MCF 10A (cell line): Measurements from ENCODE around the gene FGF8. TPM values are rescaled to one million over a fixed set of nuclear protein-coding genes. Genes with fewer than 3 reads are reported as not detected.

Source experiments
- BruUV-seq: library from RNA; stranded (reverse); fragments of 400-500 nt; replicated peaks from 2 replicates; lab custom pipeline; 2021; lab: Mats Ljungman, UMichigan
- CTCF ChIA-PET: fragments of 300-600 bp; sonication (Branson Sonifier 250); formaldehyde crosslinking; extraction: SDS; loops from one replicate; lab custom pipeline; 2021; ENCODE audit warnings: antibody characterized with exemption, inconsistent platforms; lab: Yijun Ruan, JAX
- POLR2A ChIA-PET: fragments of 300-600, 350-650 bp; sonication (Branson Sonifier 250); formaldehyde crosslinking; extraction: SDS; loops from one replicate; lab custom pipeline; 2020; ENCODE audit warnings: antibody characterized with exemption, inconsistent platforms; lab: Yijun Ruan, JAX
- DNase-seq: peaks from one replicate; pipeline ENCODE4 v3.0.0-alpha.2; 2018; ENCODE audit not compliant: unreplicated experiment
- H3K27ac Mint-ChIP-seq: one replicate; pipeline ENCODE4 v1.8.0; 2022; ENCODE audit warnings: mild to moderate bottlenecking, low read depth, mixed read lengths; ENCODE audit not compliant: unreplicated experiment
- H3K27me3 Mint-ChIP-seq: one replicate; pipeline ENCODE4 v1.8.0; 2022; ENCODE audit warnings: mixed read lengths; ENCODE audit not compliant: insufficient read depth, unreplicated experiment
- H3K36me3 Mint-ChIP-seq: one replicate; pipeline ENCODE4 v1.8.0; 2022; ENCODE audit warnings: mild to moderate bottlenecking, moderate library complexity, mixed read lengths; ENCODE audit not compliant: insufficient read depth, unreplicated experiment
- H3K4me1 Mint-ChIP-seq: one replicate; pipeline ENCODE4 v1.8.0; 2022; ENCODE audit warnings: mixed read lengths; ENCODE audit not compliant: insufficient read depth, unreplicated experiment
- H3K4me3 Mint-ChIP-seq: one replicate; pipeline ENCODE4 v1.8.0; 2022; ENCODE audit warnings: mild to moderate bottlenecking, moderate library complexity, mixed read lengths; ENCODE audit not compliant: unreplicated experiment
- H3K9me3 Mint-ChIP-seq: one replicate; pipeline ENCODE4 v1.8.0; 2022; ENCODE audit warnings: mixed read lengths; ENCODE audit not compliant: unreplicated experiment
- intact Hi-C: fragments of 100-400 bp; cut with micrococcal nuclease; formaldehyde crosslinking; loops from 2 replicates; pipeline ENCODE4 v1.14.1; 2022
- total RNA-seq: library from RNA; stranded (reverse); gene quantifications from 2 replicates; pipeline ENCODE4 v1.2.3, GENCODE V29; 2022
- TF ChIP-seq, protein P1 (sequence below): fragments of 200-600 bp; IDR thresholded peaks from one replicate; pipeline ENCODE4 v1.8.0; 2022; ENCODE audit warnings: antibody characterized with exemption, mild to moderate bottlenecking; ENCODE audit not compliant: unreplicated experiment

FGF8 gene
- total RNA-seq, 1 experiment from 2014 or later, result not detected

DNA sequence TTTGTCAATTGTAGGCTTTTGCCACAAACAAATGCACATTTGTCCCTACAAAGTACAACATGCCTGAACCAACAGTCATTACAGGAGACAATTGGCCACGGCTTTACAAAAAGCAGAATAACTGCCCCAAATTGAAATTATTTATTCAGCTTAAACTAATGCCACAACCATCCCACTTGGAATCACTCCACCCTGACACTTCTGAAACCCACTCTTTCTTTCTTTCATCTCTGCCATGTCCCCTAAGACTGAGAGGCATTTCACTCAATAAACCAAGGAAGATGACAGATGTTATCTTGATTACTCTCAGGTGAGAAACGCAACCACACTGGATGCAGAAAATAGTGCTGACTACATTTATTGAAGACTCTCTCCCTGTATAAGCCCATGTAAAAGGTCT, 9.9 kb upstream of the FGF8 start:
- ChIA-PET POLR2A (interaction anchor here (6.2 kb wide), 1 partner anchor 11 kb away, joined by 58 read pairs; no protein-coding TSS in a partner anchor), CTCF (interaction anchor here (1.0 kb wide), 1 partner anchor 20 kb away, joined by 3 read pairs; no protein-coding TSS in a partner anchor)
- H3K27me3 Mint-ChIP-seq, result no peaks in the 10 kb centered on the region
- no peak overlapping the region for H3K4me3 Mint-ChIP-seq
- H3K27ac Mint-ChIP-seq, result no peak overlapping the region
- peaks cover 25% of the 10 kb centered on the region for H3K4me1 Mint-ChIP-seq
- intact Hi-C loops, result no loop called here
- peaks cover 82% of the 10 kb centered on the region for H3K36me3 Mint-ChIP-seq
- TF ChIP-seq, protein P1, sequence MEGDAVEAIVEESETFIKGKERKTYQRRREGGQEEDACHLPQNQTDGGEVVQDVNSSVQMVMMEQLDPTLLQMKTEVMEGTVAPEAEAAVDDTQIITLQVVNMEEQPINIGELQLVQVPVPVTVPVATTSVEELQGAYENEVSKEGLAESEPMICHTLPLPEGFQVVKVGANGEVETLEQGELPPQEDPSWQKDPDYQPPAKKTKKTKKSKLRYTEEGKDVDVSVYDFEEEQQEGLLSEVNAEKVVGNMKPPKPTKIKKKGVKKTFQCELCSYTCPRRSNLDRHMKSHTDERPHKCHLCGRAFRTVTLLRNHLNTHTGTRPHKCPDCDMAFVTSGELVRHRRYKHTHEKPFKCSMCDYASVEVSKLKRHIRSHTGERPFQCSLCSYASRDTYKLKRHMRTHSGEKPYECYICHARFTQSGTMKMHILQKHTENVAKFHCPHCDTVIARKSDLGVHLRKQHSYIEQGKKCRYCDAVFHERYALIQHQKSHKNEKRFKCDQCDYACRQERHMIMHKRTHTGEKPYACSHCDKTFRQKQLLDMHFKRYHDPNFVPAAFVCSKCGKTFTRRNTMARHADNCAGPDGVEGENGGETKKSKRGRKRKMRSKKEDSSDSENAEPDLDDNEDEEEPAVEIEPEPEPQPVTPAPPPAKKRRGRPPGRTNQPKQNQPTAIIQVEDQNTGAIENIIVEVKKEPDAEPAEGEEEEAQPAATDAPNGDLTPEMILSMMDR, result no peak
- H3K9me3 Mint-ChIP-seq, result no peaks in the 10 kb centered on the region
- no peak for DNase-seq
- TSS peak; percentile 24 for BruUV-seq

DNA sequence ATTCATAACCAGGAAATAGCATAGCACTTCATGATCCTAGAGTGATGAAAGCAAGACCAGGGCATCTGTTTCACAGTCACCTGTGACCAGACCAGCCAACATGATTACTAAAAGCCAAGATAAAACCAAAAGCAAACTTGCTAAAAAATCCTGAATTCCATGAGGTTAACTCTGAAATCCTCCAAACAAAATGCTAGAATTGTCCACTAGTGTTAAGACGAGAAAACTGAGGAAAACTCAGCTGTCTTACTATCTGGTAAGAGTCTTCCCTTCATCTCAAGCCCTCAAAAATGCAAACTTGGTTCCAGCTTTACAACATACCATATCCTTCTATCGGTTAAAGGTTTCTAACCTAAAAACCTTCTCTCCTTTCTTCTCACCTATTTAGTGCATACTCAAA, 8.6 kb upstream of the FGF8 start:
- no peak for DNase-seq
- Mint-ChIP-seq H3K27ac (no peak overlapping the region), H3K27me3 (no peaks in the 10 kb centered on the region), H3K4me1 (peaks cover 25% of the 10 kb centered on the region), H3K36me3 (peaks cover 69% of the 10 kb centered on the region), H3K4me3 (no peak overlapping the region), H3K9me3 (no peaks in the 10 kb centered on the region)
- TF ChIP-seq, protein P1, result no peak
- ChIA-PET POLR2A (interaction anchor here (0.7 to 6.2 kb wide), 6 partner anchors 12 to 1420 kb away, joined by 3 to 58 read pairs (median 4); partner anchors contain the start of gene OGA), CTCF (interaction anchor here (0.6 to 5.5 kb wide), 6 partner anchors 9 to 637 kb away, joined by 3 to 31 read pairs (median 4); no protein-coding TSS in a partner anchor)
- BruUV-seq, result no TSS peak
- intact Hi-C loops, result loop anchor here (5.0 kb wide), 1 partner anchor 622 kb away; no protein-coding TSS in a partner anchor

DNA sequence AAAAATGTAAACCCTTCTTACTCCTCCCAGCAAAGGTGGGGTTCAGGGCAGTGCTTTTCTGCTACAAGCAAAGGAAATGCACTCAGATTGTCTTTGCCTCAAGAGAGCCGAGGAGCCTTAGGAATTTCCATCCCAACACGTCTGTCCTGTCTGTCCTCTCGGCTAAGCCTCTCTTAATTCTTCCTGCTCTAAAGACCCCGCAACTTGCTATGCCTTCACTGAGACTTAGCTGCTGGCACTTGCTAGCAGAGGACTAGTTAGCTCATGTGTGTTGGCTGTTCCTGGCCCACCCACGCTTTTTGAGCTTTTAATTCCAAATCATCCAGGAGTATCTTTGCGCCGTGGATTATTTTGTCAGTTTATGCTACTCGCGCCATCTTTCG, 7.8 kb upstream of the FGF8 start:
- no peak for DNase-seq
- peaks cover 66% of the 10 kb centered on the region for H3K36me3 Mint-ChIP-seq
- CTCF ChIA-PET, result interaction anchor here (0.6 to 5.5 kb wide), 8 partner anchors 12 to 636 kb away, joined by 3 to 31 read pairs (median 4); no protein-coding TSS in a partner anchor
- peak overlapping the region; percentile 98 for H3K27ac Mint-ChIP-seq
- peaks cover 27% of the 10 kb centered on the region for H3K4me1 Mint-ChIP-seq
- no peaks in the 10 kb centered on the region for H3K27me3 Mint-ChIP-seq
- POLR2A ChIA-PET, result interaction anchor here (0.7 to 6.2 kb wide), 14 partner anchors 8 to 836 kb away, joined by 3 to 58 read pairs (median 3); partner anchors contain the start of genes HPS6 and OGA
- intact Hi-C loops, result loop anchor here (5.0 kb wide), 1 partner anchor 621 kb away; no protein-coding TSS in a partner anchor
- H3K9me3 Mint-ChIP-seq, result no peaks in the 10 kb centered on the region
- H3K4me3 Mint-ChIP-seq, result peak overlapping the region; percentile 100
- TF ChIP-seq, protein P1, result no peak
- no TSS peak for BruUV-seq
